Kidney epithelial cell (primary cell): ENCODE results near the gene SSTR1. TPM values are rescaled to one million over a fixed set of nuclear protein-coding genes. Genes with fewer than 3 reads are reported as not detected.
"Not testable (repeated sequence)": the region's sequence is repeated elsewhere in the genome, so short reads cannot be mapped to it uniquely, and the experiment has no call there.

Source experiments
- DNase-seq: peaks from one replicate; pipeline ENCODE4 v3.0.0-alpha.2; 2010; ENCODE audit warnings: low read depth
- H3K27me3 ChIP-seq: 2 replicates; pipeline ENCODE4 v1.6.0; 2011; ENCODE audit warnings: low read length; ENCODE audit not compliant: control insufficient read depth, insufficient read depth
- H3K36me3 ChIP-seq: 2 replicates; pipeline ENCODE4 v1.5.1; 2011; ENCODE audit warnings: low read length; ENCODE audit not compliant: control insufficient read depth, insufficient read depth
- H3K4me3 ChIP-seq: 2 replicates; pipeline ENCODE4 v1.5.1; 2011; ENCODE audit warnings: low read depth, mild to moderate bottlenecking, control low read depth, low read length
- CTCF ChIP-seq: IDR thresholded peaks from 2 replicates; pipeline ENCODE4 v1.5.1; 2011; ENCODE audit warnings: mild to moderate bottlenecking, moderate library complexity, low read length, control low read depth, inconsistent platforms; ENCODE audit not compliant: insufficient read depth, poor library complexity, severe bottlenecking
- total RNA-seq: library from RNA; depleted of rRNA; stranded (reverse); fragments of >200 nt; gene quantifications from 2 replicates; pipeline ENCODE4 v1.2.3, GENCODE V29; 2015

SSTR1 gene
- total RNA-seq, 1 donor from 2014 or later: 0.67 TPM

- no peaks in the 10 kb centered on the region for H3K36me3 ChIP-seq
- DNase-seq: no peak
- H3K4me3 ChIP-seq: no peak overlapping the region
- H3K27me3 ChIP-seq: no peaks in the 10 kb centered on the region
- no peak for TF ChIP-seq CTCF
Measured at GRCh38 chr14:38189930-38190726, 17.6 kb upstream of the SSTR1 start.

GRCh38 chr14:38190846-38191245 lies 16.9 kb upstream of the SSTR1 start:
- H3K4me3 ChIP-seq, H3K27me3 ChIP-seq, H3K36me3 ChIP-seq, DNase-seq: not testable (repeated sequence)

- H3K27me3 ChIP-seq, H3K36me3 ChIP-seq, H3K4me3 ChIP-seq, DNase-seq: not testable (repeated sequence)
Measured at GRCh38 chr14:38191491-38191890, 16.2 kb upstream of the SSTR1 start.

- H3K36me3 ChIP-seq: no peaks in the 10 kb centered on the region
- DNase-seq: no peak
- H3K4me3 ChIP-seq: no peak overlapping the region
- TF ChIP-seq CTCF: peak; percentile 45
- no peaks in the 10 kb centered on the region for H3K27me3 ChIP-seq
Measured at GRCh38 chr14:38197001-38197783, 10.5 kb upstream of the SSTR1 start.

- Histone ChIP-seq H3K36me3 (no peaks in the 10 kb centered on the region), H3K27me3 (no peaks in the 10 kb centered on the region), H3K4me3 (no peak overlapping the region)
- no peak for TF ChIP-seq CTCF
- no peak for DNase-seq
Measured at GRCh38 chr14:38197784-38198335, 9.8 kb upstream of the SSTR1 start.

GRCh38 chr14:38198425-38198824 lies 9.3 kb upstream of the SSTR1 start:
- Histone ChIP-seq H3K36me3 (no peaks in the 10 kb centered on the region), H3K27me3 (no peaks in the 10 kb centered on the region), H3K4me3 (no peak overlapping the region)
- no peak for TF ChIP-seq CTCF
- no peak for DNase-seq
